ENCODE measurements around the gene TPPP. TPM values are rescaled to one million over a fixed set of nuclear protein-coding genes. Genes with fewer than 3 reads are reported as not detected.

TPPP gene
- total and polyA plus RNA-seq, 2 donors (not counting 3 experiments of a cell fraction or from before 2014, with no cell fraction given), result 0.04 to 0.09 TPM

DNA sequence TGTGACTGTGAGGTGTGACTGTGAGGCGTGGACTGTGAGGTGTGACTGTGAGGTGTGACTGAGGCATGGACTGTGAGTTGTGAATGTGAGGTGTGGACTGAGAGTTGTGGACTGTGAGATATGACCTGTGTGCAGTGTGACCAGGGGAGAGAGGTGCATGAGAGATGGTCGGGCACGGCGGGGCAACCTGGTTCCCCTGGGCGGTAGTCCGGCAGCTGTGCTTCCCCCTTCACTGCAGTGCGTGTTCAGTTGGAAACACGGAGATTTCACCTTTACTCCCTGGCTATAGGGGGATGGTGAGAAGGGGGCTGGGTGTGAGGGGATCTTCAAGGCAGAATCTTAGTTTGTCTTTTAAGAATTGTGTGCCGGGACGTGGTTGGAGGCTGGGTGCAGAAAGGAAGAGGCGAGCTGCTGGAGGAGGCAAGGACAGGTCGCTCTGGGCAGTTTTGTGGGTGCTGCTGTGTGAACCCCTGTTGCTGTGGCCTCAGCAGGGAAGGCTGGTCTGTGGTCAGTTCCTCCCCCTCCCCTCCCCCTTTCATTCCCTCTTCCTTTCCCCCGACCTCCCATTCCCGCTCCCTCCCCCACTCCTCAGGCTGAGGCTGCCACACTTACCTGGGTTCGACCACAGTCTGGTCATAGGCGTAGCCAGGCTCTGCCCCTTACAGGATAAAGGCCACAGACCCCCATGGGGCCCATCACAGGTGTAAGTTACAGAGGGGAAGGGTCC, 41.7 kb downstream of the TPPP start:
- Histone ChIP-seq H3K9me3 (replicated peaks; ENCODE audit: control insufficient read depth, insufficient read depth, low read length) (no peaks in the 10 kb centered on the region), H2AFZ (ENCODE audit: low read depth, low read length) (no peak overlapping the region), H3K27ac (ENCODE audit: insufficient read depth, low read depth, low read length) (no peak overlapping the region), H4K20me1 (replicated peaks; ENCODE audit: control insufficient read depth, extremely low read depth, insufficient read depth, low read length) (no peaks in the 10 kb centered on the region), H3K9ac (replicated peaks; ENCODE audit: extremely low read depth, insufficient read depth, low read length) (no peak overlapping the region), H3K4me3 (replicated peaks in 1 of 3; ENCODE audit: insufficient read depth in 1 of 3, low read depth in 1 of 3, low read length in 3 of 3) (no peak overlapping the region), H3K4me2 (ENCODE audit: insufficient read depth, low read length) (no peak overlapping the region), H3K79me2 (ENCODE audit: control insufficient read depth, insufficient read depth, low read length) (no peaks in the 10 kb centered on the region), H3K36me3 (ENCODE audit: control insufficient read depth in 2 of 2, extremely low read depth in 1 of 2, insufficient read depth in 2 of 2, low read length in 2 of 2) (peaks cover 3 to 4% of the 10 kb centered on the region in 2 experiments), H3K27me3 (ENCODE audit: control insufficient read depth in 2 of 2, insufficient read depth in 2 of 2, low read length in 2 of 2) (no peaks in the 10 kb centered on the region), H3K4me1 (ENCODE audit: control insufficient read depth, extremely low read depth, insufficient read depth, low read length) (no peaks in the 10 kb centered on the region), H3K9me1 (replicated peaks; ENCODE audit: control insufficient read depth, extremely low read depth, insufficient read depth, low read length) (no peaks in the 10 kb centered on the region)
- intact Hi-C loops (cut with micrococcal nuclease) (no loop called here), dilution Hi-C loops (cut with MboI; ENCODE audit: extremely low pct_ligation_motif_present, low sequenced_read_pairs) (no loop called here)
- TF ChIP-seq FOS (IDR thresholded peaks at IDR 0.05; ENCODE audit: borderline replicate concordance, insufficient read depth, low read length) (no peak), GATA2 (IDR thresholded peaks at IDR 0.05; ENCODE audit: insufficient read depth, insufficient read length, low read depth, low read length) (no peak), EZH2 (IDR thresholded peaks at IDR 0.05; ENCODE audit: borderline replicate concordance, low read depth, low read length, severe bottlenecking) (no peak), POLR2A (IDR thresholded peaks at IDR 0.05; ENCODE audit: low read depth, low read length) (no peak), JUN (IDR thresholded peaks at IDR 0.05; ENCODE audit: borderline replicate concordance, insufficient read depth, insufficient read length, low read depth) (no peak), POLR2AphosphoS5 (IDR thresholded peaks at IDR 0.05; ENCODE audit: insufficient read depth, low read depth, low read length) (no peak), MYC (IDR thresholded peaks at IDR 0.05; ENCODE audit: low read depth, low read length) (no peak)
- TF ChIP-seq, protein P1, sequence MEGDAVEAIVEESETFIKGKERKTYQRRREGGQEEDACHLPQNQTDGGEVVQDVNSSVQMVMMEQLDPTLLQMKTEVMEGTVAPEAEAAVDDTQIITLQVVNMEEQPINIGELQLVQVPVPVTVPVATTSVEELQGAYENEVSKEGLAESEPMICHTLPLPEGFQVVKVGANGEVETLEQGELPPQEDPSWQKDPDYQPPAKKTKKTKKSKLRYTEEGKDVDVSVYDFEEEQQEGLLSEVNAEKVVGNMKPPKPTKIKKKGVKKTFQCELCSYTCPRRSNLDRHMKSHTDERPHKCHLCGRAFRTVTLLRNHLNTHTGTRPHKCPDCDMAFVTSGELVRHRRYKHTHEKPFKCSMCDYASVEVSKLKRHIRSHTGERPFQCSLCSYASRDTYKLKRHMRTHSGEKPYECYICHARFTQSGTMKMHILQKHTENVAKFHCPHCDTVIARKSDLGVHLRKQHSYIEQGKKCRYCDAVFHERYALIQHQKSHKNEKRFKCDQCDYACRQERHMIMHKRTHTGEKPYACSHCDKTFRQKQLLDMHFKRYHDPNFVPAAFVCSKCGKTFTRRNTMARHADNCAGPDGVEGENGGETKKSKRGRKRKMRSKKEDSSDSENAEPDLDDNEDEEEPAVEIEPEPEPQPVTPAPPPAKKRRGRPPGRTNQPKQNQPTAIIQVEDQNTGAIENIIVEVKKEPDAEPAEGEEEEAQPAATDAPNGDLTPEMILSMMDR (IDR thresholded peaks at IDR 0.05; ENCODE audit: extremely low read depth in 1 of 2, insufficient read depth in 1 of 2, low read depth in 1 of 2, low read length in 2 of 2), result no peak
- TF ChIP-seq, protein P2, sequence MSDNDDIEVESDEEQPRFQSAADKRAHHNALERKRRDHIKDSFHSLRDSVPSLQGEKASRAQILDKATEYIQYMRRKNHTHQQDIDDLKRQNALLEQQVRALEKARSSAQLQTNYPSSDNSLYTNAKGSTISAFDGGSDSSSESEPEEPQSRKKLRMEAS (IDR thresholded peaks at IDR 0.05; ENCODE audit: insufficient read depth, insufficient read length), result no peak
- ChIA-PET POLR2A (no interaction called here), CTCF (no interaction called here)
- no TSS peak for BruUV-seq (replicated peaks)
- FAIRE-seq (no peak), DNase-seq (ENCODE audit: low read depth, low spot score) (no peak)
